Endothelial cell of umbilical vein (primary cell): ENCODE results near the gene PRMT2.

Experiments used
- EZH2 ChIP-seq: IDR thresholded peaks from 2 replicates; pipeline ENCODE4 v1.6.1; 2012; ENCODE audit warnings: borderline replicate concordance, low read depth, mild to moderate bottlenecking, moderate library complexity, low read length, inconsistent platforms; ENCODE audit not compliant: severe bottlenecking
- GATA2 ChIP-seq: IDR thresholded peaks from 2 replicates; pipeline ENCODE4 v1.7.0; 2011; ENCODE audit warnings: low read depth, mild to moderate bottlenecking, moderate library complexity, mixed read lengths, low read length; ENCODE audit not compliant: insufficient read length, insufficient read depth
- POLR2A ChIP-seq: IDR thresholded peaks from 2 replicates; pipeline ENCODE4 v1.6.1; 2012; ENCODE audit warnings: low read depth, mild to moderate bottlenecking, control low read depth, low read length

GRCh38 chr21:46662765-46663500 lies 27.5 kb downstream of the PRMT2 start:
- no peak for TF ChIP-seq EZH2
- no peak for TF ChIP-seq POLR2A
- no peak for TF ChIP-seq GATA2
